Suppressor macrophage (primary cell): ENCODE measurements around the gene TMEM131.
"Not testable (repeated sequence)": the region's sequence is repeated elsewhere in the genome, so short reads cannot be mapped to it uniquely, and the experiment has no call there.

ENCODE experiments used
- DNase-seq, 4 experiments: peaks; one replicate each; pipeline ENCODE4 v3.0.0-alpha.2; 2020 to 2022

TMEM131 gene

GRCh38 chr2:97719362-97720155 is 276.2 kb downstream of the TMEM131 start:
- DNase-seq = no peak

GRCh38 chr2:97718942-97719341 is 276.8 kb downstream of the TMEM131 start:
- DNase-seq = no peak

GRCh38 chr2:97718051-97718882 is 277.5 kb downstream of the TMEM131 start:
- DNase-seq = no peak

GRCh38 chr2:97717613-97717995 is 278.1 kb downstream of the TMEM131 start:
- no peak for DNase-seq

- no peak for DNase-seq
Measured at GRCh38 chr2:97716695-97717612, 278.8 kb downstream of the TMEM131 start.

- DNase-seq = no peak
Measured at GRCh38 chr2:97715951-97716694, 279.6 kb downstream of the TMEM131 start.

- DNase-seq = no peak
Measured at GRCh38 chr2:97714950-97715652, 280.6 kb downstream of the TMEM131 start.

- DNase-seq = no peak
Measured at GRCh38 chr2:97714084-97714949, 281.4 kb downstream of the TMEM131 start.

- no peak for DNase-seq
Measured at GRCh38 chr2:97713296-97714083, 282.3 kb downstream of the TMEM131 start, which contains the start of gene ZAP70. TSS of gene ZAP70 (plus strand) at chr2:97713576. CDS start at chr2:97724037, 10,461 bp downstream.

GRCh38 chr2:97712693-97713295 is 283.0 kb downstream of the TMEM131 start:
- no peak for DNase-seq

- not testable (repeated sequence) for DNase-seq
Measured at GRCh38 chr2:97712175-97712574, 283.6 kb downstream of the TMEM131 start.

- no peak for DNase-seq
Measured at GRCh38 chr2:97711394-97711711, 284.4 kb downstream of the TMEM131 start.

- no peak for DNase-seq
Measured at GRCh38 chr2:97708608-97709007, 287.1 kb downstream of the TMEM131 start.

GRCh38 chr2:97708048-97708380 is 287.7 kb downstream of the TMEM131 start:
- DNase-seq = no peak

GRCh38 chr2:97707362-97708047 is 288.2 kb downstream of the TMEM131 start:
- DNase-seq = no peak

- no peak for DNase-seq
Measured at GRCh38 chr2:97706708-97707345, 288.9 kb downstream of the TMEM131 start.
